ENCODE data around the gene TRAPPC2.

DNA sequence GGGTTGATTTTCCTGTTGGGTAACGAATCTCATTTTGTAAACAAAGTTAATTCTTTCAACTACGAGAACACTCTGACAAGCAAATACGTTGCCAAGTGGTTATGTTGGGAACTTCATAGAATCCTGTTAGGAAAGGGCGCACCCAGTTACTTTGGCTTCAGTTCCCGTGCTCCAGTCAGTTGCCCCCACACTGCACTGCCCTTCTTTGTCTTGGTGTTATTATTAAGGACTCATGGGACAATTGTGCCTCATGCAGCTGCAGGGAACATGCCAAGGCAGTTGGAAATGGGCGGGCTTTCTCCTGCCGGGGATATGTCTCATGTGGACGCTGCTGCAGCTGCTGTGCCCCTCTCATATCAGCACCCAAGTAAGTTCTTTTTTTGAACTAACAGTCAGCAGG lies 29.1 kb upstream of the TRAPPC2 start:
- TF ChIP-seq, protein P1, sequence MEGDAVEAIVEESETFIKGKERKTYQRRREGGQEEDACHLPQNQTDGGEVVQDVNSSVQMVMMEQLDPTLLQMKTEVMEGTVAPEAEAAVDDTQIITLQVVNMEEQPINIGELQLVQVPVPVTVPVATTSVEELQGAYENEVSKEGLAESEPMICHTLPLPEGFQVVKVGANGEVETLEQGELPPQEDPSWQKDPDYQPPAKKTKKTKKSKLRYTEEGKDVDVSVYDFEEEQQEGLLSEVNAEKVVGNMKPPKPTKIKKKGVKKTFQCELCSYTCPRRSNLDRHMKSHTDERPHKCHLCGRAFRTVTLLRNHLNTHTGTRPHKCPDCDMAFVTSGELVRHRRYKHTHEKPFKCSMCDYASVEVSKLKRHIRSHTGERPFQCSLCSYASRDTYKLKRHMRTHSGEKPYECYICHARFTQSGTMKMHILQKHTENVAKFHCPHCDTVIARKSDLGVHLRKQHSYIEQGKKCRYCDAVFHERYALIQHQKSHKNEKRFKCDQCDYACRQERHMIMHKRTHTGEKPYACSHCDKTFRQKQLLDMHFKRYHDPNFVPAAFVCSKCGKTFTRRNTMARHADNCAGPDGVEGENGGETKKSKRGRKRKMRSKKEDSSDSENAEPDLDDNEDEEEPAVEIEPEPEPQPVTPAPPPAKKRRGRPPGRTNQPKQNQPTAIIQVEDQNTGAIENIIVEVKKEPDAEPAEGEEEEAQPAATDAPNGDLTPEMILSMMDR (conservative IDR thresholded peaks at IDR 0.05 in 1 of 2, IDR thresholded peaks at IDR 0.05 in 1 of 2; ENCODE audit: extremely low read depth in 1 of 2, insufficient read depth in 1 of 2, low read depth in 1 of 2, low read length in 2 of 2): no peak
- TF ChIP-seq EZH2 (IDR thresholded peaks at IDR 0.05; ENCODE audit: borderline replicate concordance, low read length): no peak
